Measurements from ENCODE around the gene CDK11A. TPM values are rescaled to one million over a fixed set of nuclear protein-coding genes. Genes with fewer than 3 reads are reported as not detected.
"Not testable (repeated sequence)": the region's sequence is repeated elsewhere in the genome, so short reads cannot be mapped to it uniquely, and the experiment has no call there.

CDK11A gene
- total and polyA plus RNA-seq, 2 donors (not counting 3 experiments of a cell fraction or from before 2014, with no cell fraction given), result 30.7 to 50.4 TPM

DNA sequence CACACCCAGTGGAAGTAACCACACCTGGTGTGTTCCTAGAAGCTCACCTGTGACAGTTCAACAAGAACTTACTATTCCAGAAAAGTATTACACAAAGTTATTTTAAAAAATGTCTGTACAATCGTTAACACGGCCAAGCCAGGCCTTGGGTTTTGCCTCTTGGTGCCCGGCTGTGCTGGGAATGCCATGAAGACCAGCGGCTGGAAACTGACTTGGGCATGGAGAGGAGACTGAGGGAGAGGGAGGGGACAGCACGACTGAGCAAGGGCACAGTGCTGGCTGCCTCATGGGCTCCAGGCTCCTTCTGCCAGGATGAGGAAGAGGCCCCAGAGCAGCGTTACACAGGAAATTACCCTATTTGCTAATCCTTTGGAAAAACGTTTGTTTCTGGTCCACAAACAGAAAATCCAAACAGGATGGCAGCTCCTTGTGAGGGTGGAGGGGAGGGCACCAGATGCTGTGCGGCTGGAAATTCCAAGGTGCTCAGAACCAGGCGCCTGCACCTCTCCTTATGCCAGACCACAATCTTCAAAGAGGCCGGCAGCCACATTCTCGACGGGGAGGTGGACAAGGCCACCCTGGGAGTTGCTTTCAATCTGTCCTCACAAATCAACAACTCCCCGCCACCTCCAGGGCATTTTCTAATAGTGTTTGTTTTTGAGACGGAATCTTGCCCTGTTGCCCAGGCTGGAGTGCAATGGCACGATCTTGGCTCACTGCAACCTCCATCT, 61.2 kb downstream of the CDK11A start:
- dilution Hi-C loops (cut with MboI; ENCODE audit: extremely low pct_ligation_motif_present, low sequenced_read_pairs); DNase-seq (ENCODE audit: low read depth, low spot score): not testable (repeated sequence)

DNA sequence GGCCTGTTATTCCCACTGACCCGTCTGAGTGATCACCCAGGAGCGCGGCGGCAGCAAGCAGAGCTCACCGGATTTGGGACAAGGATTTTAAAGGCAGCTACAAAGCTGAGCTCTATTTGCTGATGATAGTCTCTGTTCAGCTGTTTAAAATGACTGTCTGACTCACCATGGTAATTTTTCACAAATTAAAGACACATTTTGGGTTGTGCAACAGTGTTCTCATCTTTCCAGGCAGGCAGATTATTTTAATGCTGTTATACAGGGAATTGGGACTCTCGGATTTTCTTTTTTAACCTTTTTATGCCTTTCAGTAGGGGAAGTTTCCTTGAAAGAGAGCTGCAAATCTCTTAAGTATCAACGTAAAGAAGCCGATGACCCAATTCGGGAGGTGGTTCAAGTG, 61.8 kb downstream of the CDK11A start:
- intact Hi-C loops (cut with micrococcal nuclease); H3K4me2 ChIP-seq (ENCODE audit: insufficient read depth, low read length); DNase-seq (ENCODE audit: low read depth, low spot score); H4K20me1 ChIP-seq (replicated peaks; ENCODE audit: control insufficient read depth, extremely low read depth, insufficient read depth, low read length); H3K9me3 ChIP-seq (replicated peaks; ENCODE audit: control insufficient read depth, insufficient read depth, low read length); H3K4me1 ChIP-seq (ENCODE audit: control insufficient read depth, extremely low read depth, insufficient read depth, low read length); H3K9me1 ChIP-seq (replicated peaks; ENCODE audit: control insufficient read depth, extremely low read depth, insufficient read depth, low read length); H3K9ac ChIP-seq (replicated peaks; ENCODE audit: extremely low read depth, insufficient read depth, low read length); POLR2A ChIA-PET; H3K27ac ChIP-seq (ENCODE audit: insufficient read depth, low read depth, low read length); H3K79me2 ChIP-seq (ENCODE audit: control insufficient read depth, insufficient read depth, low read length); dilution Hi-C loops (cut with MboI; ENCODE audit: extremely low pct_ligation_motif_present, low sequenced_read_pairs); FAIRE-seq; BruUV-seq (replicated peaks); CTCF ChIA-PET; H3K4me3 ChIP-seq (replicated peaks in 1 of 3; ENCODE audit: insufficient read depth in 1 of 3, low read depth in 1 of 3, low read length in 3 of 3); H3K27me3 ChIP-seq (ENCODE audit: control insufficient read depth in 2 of 2, insufficient read depth in 2 of 2, low read length in 2 of 2); H2AFZ ChIP-seq (ENCODE audit: low read depth, low read length): not testable (repeated sequence)
- H3K36me3 ChIP-seq (ENCODE audit: control insufficient read depth in 2 of 2, extremely low read depth in 1 of 2, insufficient read depth in 2 of 2, low read length in 2 of 2), result peaks cover 0 to 17% of the 10 kb centered on the region in 2 experiments

More for the DNA sequence above, 61.2 kb downstream of the CDK11A start:
- BruUV-seq (replicated peaks); H3K4me1 ChIP-seq (ENCODE audit: control insufficient read depth, extremely low read depth, insufficient read depth, low read length); H3K27ac ChIP-seq (ENCODE audit: insufficient read depth, low read depth, low read length); H3K9me3 ChIP-seq (replicated peaks; ENCODE audit: control insufficient read depth, insufficient read depth, low read length); H3K27me3 ChIP-seq (ENCODE audit: control insufficient read depth in 2 of 2, insufficient read depth in 2 of 2, low read length in 2 of 2); H3K9me1 ChIP-seq (replicated peaks; ENCODE audit: control insufficient read depth, extremely low read depth, insufficient read depth, low read length); H3K9ac ChIP-seq (replicated peaks; ENCODE audit: extremely low read depth, insufficient read depth, low read length); POLR2A ChIA-PET; H3K4me3 ChIP-seq (replicated peaks in 1 of 3; ENCODE audit: insufficient read depth in 1 of 3, low read depth in 1 of 3, low read length in 3 of 3); H4K20me1 ChIP-seq (replicated peaks; ENCODE audit: control insufficient read depth, extremely low read depth, insufficient read depth, low read length); H3K4me2 ChIP-seq (ENCODE audit: insufficient read depth, low read length); H3K79me2 ChIP-seq (ENCODE audit: control insufficient read depth, insufficient read depth, low read length); H2AFZ ChIP-seq (ENCODE audit: low read depth, low read length); intact Hi-C loops (cut with micrococcal nuclease); CTCF ChIA-PET: not testable (repeated sequence)
- H3K36me3 ChIP-seq (ENCODE audit: control insufficient read depth in 2 of 2, extremely low read depth in 1 of 2, insufficient read depth in 2 of 2, low read length in 2 of 2), result peaks cover 0 to 20% of the 10 kb centered on the region in 2 experiments
- peak; percentile 8 for FAIRE-seq

Measured in endothelial cell of umbilical vein (primary cell).